ENCODE data around the gene TXNDC11.

DNA sequence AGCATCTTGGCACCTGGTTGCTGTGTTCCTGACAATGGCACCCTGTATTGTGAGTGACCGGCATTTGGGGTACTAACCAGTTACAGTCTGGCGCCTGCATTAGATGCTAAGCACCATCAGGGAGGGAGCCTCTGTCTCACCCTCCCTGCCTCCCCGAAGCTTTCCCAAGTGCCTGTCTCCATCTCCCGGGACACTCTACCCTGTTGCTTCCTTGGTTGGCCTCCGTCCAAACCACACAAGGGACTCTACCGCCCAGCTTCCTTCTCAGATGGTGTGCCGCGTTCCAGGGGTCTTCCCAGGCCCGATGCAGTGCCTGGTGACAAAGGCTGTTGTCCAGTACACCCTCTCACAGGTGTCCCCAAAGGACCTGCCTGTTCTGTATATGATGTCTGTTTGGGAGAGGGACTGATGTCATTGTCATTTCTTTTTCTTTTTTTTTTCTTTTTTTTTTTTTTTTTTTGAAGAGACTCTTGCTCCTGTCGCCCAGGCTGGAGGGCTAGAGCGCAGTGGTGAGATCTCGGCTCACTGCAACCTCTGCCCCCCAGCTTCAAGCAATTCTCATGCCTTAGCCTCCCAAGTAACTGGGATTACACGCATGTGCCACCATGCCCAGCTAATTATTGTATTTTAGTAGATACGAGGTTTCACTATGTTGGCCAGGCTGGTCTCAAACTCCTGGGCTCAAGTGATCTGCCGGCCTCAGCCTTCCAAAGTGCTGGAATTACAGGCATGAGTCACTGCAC is 67.7 kb downstream of the TXNDC11 start:
- TF ChIP-seq POLR2A (IDR thresholded peaks at IDR 0.05; ENCODE audit: low read depth, low read length) (no peak), PAX5 (IDR thresholded peaks at IDR 0.05; ENCODE audit: insufficient read depth, low read length, severe bottlenecking) (no peak), TAF1 (IDR thresholded peaks at IDR 0.05; ENCODE audit: low read depth, low read length) (no peak), POLR2AphosphoS5 (IDR thresholded peaks at IDR 0.05; ENCODE audit: low read depth, low read length) (no peak), POU2F2 (IDR thresholded peaks at IDR 0.05; ENCODE audit: low read depth, low read length) (no peak), SPI1 (IDR thresholded peaks at IDR 0.05; ENCODE audit: low read depth, low read length) (no peak)

Data from GM12891 (cell line).